HG03108 (cell line): ENCODE measurements around the gene IKBKG.
"Not testable (repeated sequence)": the region's sequence is repeated elsewhere in the genome, so short reads cannot be mapped to it uniquely, and the experiment has no call there.

Source experiments
- ATAC-seq: cut with Tn5 transposase; IDR thresholded peaks from one replicate; pipeline ENCODE4 v1.9.1; 2021; ENCODE audit warnings: moderate library complexity; ENCODE audit not compliant: unreplicated experiment

Gene IKBKG

GRCh38 chrX:154547245-154548027, at the start of gene IKBKG:
Gene IKBKG (plus strand): TSS chrX:154547620. CDS start chrX:154552003, 4,383 bp downstream.
- ATAC-seq: peak; percentile 78

GRCh38 chrX:154501423-154501822, 46.0 kb upstream of the IKBKG start:
- ATAC-seq: not testable (repeated sequence)

- ATAC-seq: no peak
Observed at GRCh38 chrX:154502098-154502497, 45.3 kb upstream of the IKBKG start.

GRCh38 chrX:154502989-154503388, 44.4 kb upstream of the IKBKG start:
- no peak for ATAC-seq

GRCh38 chrX:154505734-154506133, 41.7 kb upstream of the IKBKG start:
- ATAC-seq: no peak

GRCh38 chrX:154506483-154507332, 40.7 kb upstream of the IKBKG start:
- ATAC-seq: no peak

- ATAC-seq: no peak
Observed at GRCh38 chrX:154507673-154508383, 39.6 kb upstream of the IKBKG start.

GRCh38 chrX:154508384-154508745, 39.1 kb upstream of the IKBKG start:
- no peak for ATAC-seq

GRCh38 chrX:154509455-154509854, 38.0 kb upstream of the IKBKG start:
- no peak for ATAC-seq

GRCh38 chrX:154511761-154512160, 35.7 kb upstream of the IKBKG start:
- no peak for ATAC-seq

- ATAC-seq: no peak
Observed at GRCh38 chrX:154512879-154513553, 34.4 kb upstream of the IKBKG start.

GRCh38 chrX:154513716-154514115, 33.7 kb upstream of the IKBKG start:
- ATAC-seq: no peak

GRCh38 chrX:154515090-154515965, 32.1 kb upstream of the IKBKG start:
- ATAC-seq: no peak

- ATAC-seq: peak; percentile 92
Observed at GRCh38 chrX:154515966-154516655, 31.3 kb upstream of the IKBKG start, which contains the start of gene FAM3A. Gene FAM3A (minus strand): TSS chrX:154516232. CDS start chrX:154515772, 460 bp downstream.

GRCh38 chrX:154516656-154517100, 30.7 kb upstream of the IKBKG start:
- no peak for ATAC-seq

GRCh38 chrX:154517101-154517781, 30.2 kb upstream of the IKBKG start:
- no peak for ATAC-seq

- no peak for ATAC-seq
Observed at GRCh38 chrX:154519389-154519788, 28.0 kb upstream of the IKBKG start.
